NCI-H2227 treated with DMSO at 0.1 percent for 48 hours (cell line): Measurements from ENCODE around the gene GRIN2A.

Experiments used
- DNase-seq: peaks from one replicate; lab custom pipeline; 2025; lab: John Stamatoyannopoulos, UW

The GRIN2A gene

GRCh38 chr16:10182222-10183053, at the start of gene GRIN2A:
Gene GRIN2A, minus strand, starts transcription at chr16:10182428. Its CDS starts 2,017 bp downstream, at chr16:10180411.
- no peak for DNase-seq

GRCh38 chr16:10231563-10231962, 49.3 kb upstream of the GRIN2A start:
- no peak for DNase-seq

DNA sequence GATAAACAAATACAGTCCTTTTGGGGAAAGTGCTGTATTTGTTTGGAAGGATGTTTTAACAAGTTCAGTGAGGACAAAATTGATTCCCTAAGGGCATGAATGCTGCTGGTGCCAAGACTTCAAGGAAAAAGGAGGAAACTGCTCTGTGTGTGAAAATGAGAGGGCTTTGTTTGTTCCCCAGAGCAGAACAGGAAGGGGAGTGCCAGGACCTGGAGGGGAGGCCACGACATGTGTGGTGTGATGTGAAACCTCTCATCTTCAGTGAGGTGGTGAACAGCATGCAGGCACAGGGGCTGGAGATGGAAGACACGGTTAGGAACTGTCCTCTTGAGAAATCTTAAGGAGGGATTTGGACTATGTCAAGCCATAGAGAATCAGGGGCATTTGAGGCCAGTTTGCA, 46.6 kb upstream of the GRIN2A start:
- DNase-seq: no peak

DNA sequence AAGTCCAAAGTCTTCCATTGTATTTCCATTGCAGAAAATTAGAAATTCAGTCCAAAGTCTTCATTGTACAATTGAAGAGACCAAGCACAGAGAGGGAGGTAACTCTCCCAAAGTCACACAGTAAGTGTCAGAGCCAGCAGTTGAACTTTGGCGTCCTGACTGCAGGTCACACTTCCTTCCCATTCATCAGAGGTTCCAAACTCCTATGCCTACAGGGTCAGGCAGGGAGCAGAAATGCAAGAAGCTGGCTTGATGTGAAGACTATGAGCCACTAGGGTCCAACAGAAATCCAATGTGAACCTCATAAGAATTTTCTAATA, 44.7 kb upstream of the GRIN2A start:
- DNase-seq: no peak

DNA sequence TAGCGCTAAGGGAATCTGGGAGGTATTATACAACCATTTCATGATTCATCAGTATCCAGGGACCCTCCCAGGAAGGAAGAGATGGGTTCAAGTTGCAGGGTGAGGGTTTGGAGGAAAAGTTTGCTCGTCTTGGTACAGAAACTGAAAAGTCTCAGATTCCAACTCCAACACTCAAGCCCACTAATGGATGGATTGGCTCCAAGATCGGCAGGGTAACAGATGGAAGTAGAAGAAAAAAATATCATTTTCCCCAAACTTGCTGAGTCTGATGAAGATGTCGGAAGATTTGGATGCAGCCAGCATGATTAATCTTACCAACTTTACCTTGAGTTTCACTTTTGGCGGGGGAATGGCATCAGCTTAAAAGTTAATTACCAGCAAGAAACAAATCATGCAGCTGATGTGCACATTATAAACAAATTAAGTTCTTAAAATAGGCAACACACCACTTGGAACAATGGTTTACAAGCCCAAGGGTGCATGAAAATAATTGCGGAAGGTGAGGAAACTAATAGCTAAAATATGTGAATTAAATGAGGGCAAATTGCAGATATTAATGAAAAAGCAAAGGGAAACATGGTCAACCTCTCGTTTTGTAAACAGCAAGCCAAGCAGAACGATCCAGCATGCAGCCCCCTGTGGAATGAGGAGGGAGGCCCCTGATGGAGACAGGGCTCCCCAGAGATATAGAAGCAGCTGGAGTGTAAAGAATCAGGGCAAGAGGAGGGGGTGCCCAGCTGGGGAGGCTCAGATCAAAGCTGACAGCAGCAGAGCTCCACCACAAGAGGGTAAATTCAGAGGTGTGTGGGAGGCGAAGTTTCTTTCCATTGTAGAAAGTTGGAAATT, 44.1 kb upstream of the GRIN2A start:
- DNase-seq: no peak

DNA sequence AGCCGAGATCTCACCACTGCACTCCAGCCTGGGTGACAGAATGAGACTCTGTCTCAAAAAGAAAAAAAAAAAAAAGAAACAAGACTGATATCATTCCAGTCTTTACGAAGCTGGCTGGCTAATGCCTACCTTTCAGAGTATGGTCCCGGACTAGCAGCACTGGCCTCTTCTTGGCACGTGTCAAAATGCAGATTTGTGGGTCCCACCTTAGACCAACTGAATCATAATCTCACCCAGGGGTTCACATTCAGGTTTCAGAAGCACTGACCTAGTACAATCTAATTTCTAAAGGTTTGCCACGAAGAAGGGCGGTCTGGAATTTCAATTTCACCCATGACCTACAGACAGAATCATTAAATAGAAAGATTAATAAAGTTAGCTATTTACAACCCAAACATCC, 43.4 kb upstream of the GRIN2A start:
- DNase-seq: no peak

DNA sequence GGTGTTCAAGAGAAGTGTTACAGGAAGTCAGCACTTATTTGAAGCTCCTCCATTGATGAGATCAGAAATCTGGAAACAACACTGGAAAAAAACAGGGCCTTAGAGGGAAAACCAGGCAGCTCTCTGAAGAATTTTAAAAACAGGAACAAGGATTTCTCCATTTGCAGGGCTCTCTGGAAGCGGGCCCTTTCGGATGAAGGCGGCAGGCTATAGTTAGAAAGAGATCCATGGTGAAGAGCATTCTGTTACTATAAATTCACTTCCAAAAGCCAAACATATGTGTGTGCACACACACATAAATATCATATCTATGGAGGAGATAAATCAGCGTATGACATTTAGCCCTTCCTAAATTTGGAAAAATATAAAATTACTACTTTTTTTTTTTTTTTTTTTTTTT, 42.6 kb upstream of the GRIN2A start:
- DNase-seq: no peak

GRCh38 chr16:10220942-10221341, 38.7 kb upstream of the GRIN2A start:
- DNase-seq: no peak

DNA sequence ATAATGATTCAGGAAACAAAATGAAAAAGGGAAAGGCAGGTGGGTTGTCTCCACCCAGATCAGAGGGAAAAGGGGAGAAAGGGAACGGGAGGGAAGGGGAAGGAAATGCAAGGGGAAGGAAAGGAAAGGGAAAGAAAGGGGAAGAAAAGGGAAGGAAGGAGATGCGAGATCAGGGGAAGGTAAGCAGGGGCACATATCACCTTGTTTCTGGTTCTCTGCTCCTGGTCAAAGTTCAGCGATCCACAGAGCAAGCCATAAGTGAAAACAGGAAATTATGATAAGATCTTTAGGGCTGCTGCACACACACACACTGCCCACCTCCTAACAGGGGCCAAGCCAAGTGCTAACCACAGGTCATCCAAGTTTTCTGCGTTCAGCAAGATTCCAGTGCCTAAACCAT, 37.5 kb upstream of the GRIN2A start:
- DNase-seq: no peak

DNA sequence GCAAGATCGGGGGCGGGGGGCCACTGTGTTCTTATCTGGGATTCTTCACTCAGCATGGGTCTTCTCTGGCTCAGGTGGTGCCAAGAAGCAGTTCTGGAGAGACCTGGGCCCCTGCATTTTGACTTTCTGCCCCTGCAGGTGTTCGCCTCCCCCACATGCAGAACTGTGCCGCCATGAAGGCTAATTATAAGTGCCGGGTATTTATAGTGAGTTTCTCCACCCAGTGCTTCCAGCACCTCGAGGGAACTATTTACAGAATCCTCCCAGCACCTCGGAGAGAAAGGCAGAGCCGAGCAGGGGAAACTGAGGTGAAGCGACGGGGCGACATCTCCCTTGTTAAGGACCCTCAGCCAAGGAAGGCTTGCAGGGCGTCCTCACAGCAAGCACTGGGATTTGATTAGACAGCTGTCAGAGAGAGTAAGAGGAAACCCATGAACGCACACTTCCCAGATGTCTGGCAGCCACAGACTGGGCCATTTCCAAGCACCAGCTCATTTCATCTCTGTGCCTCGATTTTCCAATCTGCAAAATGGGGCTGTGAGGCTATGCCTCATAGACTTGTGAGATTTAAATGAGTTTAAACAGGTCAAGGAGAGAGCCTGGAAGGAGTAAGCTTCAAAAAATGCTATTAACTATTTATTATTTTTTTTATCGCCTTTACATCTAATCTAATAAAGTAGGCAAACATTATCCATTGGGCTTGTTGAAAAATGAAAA, 36.4 kb upstream of the GRIN2A start:
- no peak for DNase-seq

DNA sequence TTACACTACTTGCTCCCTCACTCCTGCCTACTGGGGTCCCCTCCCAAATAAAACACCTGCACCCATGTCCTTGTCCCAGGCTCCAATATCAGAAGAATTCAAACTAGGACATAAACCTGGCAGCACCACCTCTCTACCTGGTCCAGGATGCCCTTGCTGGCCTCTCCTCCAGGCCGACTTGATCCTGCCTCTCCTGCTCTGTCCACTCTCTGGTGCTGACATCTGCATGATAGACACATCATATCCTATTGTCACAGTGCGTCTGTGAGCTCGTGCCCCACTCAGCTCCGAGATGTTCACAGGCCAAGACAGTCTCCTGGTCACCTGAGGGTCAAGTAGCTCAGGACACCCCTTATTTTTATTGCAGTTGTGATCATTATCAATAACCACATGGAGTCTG, 31.5 kb upstream of the GRIN2A start:
- no peak for DNase-seq

DNA sequence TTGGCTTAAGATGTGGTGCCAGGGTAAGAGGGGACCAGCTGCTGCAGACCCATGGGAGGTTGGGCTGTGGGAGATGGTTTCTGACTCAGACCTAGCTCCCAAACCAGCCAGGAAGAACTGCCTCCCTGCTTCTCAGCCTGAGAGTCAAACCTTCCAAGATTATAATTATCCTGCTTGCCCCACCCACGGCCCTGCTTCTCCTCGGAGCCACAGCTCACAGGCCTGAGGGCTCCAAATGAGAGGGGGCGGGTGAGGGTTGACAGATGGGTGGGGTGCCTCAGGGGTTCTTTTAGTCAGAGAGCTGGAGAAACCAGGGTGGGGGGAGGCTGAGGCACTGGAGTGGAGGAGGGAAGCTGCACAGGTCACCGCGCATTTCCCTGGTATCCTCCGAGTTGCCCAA, 28.7 kb upstream of the GRIN2A start:
- DNase-seq: no peak

DNA sequence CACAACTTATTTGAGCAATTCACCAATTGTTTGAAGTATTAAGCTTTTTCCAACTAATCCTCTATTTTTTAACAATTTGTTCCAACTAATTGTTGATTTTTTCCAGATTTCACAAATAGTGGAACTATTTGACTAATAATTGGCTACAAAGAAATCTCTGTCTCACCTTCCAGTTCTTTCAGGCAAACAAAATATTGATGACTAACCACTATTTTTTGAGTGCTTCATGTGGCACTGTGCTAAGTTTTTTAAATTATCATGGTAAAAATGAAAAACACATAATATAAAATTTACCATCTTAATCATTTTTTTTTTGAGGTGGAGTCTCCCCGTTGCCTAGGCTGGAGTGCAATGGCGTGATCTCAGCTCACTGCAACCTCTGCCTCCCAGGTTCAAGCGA, 24.6 kb upstream of the GRIN2A start:
- no peak for DNase-seq

- DNase-seq: no peak
These were observed 24.0 kb upstream of the GRIN2A start for GRCh38 chr16:10206215-10206614.

GRCh38 chr16:10205688-10206087, 23.5 kb upstream of the GRIN2A start:
- DNase-seq: no peak

DNA sequence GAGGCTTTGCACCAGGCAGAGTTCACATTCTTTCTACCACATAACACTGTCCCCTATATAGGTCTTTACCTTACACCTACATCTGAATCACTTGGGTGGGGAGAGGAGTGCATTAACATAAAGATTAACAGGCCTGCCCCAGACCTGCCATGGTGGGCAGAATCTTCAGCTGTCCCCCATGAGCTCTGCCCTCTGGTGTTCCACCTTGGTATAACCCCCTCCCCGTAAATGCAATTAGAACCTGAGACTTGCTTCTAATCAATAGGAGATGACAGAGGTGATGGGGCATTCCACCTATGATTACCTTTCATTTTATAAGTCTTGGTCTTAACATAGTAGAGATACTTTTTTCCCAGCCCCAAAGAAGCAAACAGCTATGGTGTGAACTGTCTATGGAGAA, 20.4 kb upstream of the GRIN2A start:
- no peak for DNase-seq

- no peak for DNase-seq
These were observed 18.7 kb upstream of the GRIN2A start for GRCh38 chr16:10200637-10201586.

GRCh38 chr16:10196999-10197398, 14.8 kb upstream of the GRIN2A start:
- DNase-seq: no peak

DNA sequence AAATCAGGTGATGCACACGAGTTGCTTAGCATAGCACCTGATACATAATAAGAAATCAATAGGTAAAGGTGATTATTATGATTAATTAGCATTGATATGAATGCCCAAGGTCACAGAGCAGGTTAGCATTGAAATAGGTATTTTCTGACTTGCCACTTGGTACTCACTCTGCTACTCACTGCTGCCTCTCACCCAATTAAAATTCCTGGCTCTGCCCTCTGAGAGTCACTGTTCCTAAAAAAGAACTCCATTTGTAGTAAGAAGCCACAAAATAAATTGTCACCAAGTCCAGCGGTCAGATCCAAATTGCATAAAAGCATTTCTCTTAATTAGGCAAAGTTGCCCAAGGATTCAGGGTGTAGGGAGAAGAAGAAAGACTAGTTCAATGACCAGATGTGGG, 8.9 kb upstream of the GRIN2A start:
- DNase-seq: no peak

GRCh38 chr16:10189861-10190390, 7.7 kb upstream of the GRIN2A start:
- no peak for DNase-seq

GRCh38 chr16:10188236-10188635, 6.0 kb upstream of the GRIN2A start:
- no peak for DNase-seq
